SK-N-DZ (cell line): Measurements from ENCODE around the gene CACNG8.
A peak's percentile ranks its signal among the peaks of the same experiment; 100 is the strongest.

Source experiments
- DNase-seq: peaks from one replicate; pipeline ENCODE4 v3.0.0-alpha.2; 2015; ENCODE audit warnings: low spot score

Gene CACNG8

DNA sequence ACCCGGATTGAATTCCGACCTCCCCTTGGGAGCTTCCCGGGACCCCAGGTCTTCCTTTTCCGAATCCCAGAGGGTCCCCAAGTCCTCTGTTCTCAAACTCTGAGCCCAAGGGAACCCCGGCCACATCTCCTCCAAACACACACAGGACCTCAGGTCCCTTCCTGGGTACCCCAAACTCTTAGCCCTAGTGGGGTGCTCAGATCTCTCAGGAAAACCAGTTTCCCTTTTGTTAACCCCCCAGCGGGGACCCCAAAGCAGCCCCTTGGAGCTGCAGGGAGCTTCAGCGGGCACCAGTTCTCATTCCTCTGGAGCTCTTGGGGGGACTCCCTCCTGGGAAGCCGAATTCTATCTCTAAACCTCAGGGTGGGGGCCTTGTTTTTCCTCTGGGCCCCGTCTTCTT, 29.5 kb downstream of the CACNG8 start:
- DNase-seq, result no peak

- DNase-seq, result no peak
Measured at GRCh38 chr19:53992815-53993214, 30.1 kb downstream of the CACNG8 start.

- DNase-seq, result no peak
Measured at GRCh38 chr19:53993448-53993847, 30.7 kb downstream of the CACNG8 start.

GRCh38 chr19:53994811-53995210, 32.1 kb downstream of the CACNG8 start:
- DNase-seq, result no peak

GRCh38 chr19:53998223-53998622, 35.5 kb downstream of the CACNG8 start:
- no peak for DNase-seq

DNA sequence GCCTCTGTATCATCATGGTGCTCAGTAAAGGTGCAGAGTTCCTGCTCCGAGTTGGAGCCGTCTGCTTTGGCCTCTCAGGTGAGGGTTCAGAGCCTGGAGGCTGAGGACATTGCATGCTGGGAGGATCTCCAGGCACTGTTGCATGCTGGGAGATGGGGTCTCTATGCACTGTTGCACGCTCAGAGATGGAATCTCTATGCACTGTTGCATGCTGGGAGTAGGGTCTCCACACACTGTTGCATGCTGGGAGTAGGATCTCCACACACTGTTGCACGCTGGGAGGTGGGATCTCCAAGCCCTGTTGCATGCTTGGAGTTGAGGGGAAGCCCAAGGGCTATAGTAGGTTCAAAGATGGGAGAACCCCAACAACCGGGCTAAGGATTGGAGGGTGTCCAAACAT, 37.0 kb downstream of the CACNG8 start:
- no peak for DNase-seq

DNA sequence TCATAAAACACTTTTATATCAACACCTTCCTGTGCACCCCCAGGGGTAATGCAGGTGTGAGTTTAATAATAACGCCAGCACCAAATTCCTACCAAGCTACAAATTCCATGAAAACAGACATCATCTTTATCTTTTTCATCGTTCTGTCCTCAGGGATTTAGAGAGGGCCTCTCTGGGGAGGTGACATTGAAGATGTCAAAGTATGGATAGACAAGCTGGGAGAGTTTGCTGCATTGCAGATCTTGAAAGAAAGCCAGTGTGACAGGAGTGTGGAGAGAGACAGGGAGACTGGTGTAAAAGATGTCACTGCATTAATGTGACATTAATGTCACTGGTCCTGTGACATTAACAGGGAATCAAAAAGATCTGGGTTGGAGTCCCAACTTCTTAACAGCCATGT, 38.8 kb downstream of the CACNG8 start:
- DNase-seq, result no peak

- DNase-seq, result no peak
Measured at GRCh38 chr19:54002495-54003315, 40.0 kb downstream of the CACNG8 start.

- no peak for DNase-seq
Measured at GRCh38 chr19:54009440-54009839, 46.7 kb downstream of the CACNG8 start.

DNA sequence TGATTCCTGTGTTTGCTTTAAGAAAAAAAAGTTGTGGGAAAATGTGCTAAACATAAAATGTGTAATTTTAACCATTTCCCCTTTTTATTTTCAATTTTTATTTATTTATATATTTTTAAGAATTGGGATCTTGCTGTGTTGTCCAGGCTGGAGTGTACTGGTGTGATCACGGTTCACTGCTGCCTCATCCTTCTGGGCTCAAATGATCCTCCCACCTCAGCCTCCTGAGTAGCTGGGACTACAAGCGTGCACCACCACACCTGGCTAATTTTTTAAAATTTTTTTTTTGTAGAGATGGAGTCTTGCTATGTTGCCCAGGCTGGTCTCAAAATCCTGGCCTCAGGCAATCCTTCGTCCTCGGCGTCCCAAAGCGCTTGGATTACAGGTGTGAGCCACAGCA, 47.7 kb downstream of the CACNG8 start:
- no peak for DNase-seq

DNA sequence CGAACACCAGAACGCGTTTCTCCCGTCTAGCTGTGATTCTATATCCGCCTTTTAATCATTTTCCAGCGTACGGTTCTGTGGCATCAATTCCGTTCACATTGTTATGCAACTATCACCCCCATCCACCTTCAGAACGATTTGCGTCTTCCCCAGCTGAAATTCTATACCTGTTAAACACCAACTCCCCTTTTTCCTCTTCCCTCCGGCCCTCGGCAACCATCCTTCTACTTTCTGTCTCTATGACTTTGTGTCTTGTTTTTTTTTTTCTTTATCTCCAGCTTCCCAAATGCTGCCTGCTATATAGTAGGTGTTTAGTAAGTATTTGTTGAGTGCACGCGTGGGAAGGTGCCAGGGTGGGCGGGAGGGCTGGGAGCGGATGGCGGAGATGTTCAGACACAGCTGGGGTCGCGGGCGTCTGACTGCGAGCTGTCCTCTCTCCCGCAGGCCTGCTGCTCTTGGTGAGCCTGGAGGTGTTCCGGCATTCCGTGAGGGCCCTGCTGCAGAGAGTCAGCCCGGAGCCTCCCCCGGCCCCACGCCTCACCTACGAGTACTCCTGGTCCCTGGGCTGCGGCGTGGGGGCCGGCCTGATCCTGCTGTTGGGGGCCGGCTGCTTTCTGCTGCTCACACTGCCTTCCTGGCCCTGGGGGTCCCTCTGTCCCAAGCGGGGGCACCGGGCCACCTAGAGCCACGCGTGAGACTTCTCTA, 48.9 kb downstream of the CACNG8 start:
- no peak for DNase-seq

DNA sequence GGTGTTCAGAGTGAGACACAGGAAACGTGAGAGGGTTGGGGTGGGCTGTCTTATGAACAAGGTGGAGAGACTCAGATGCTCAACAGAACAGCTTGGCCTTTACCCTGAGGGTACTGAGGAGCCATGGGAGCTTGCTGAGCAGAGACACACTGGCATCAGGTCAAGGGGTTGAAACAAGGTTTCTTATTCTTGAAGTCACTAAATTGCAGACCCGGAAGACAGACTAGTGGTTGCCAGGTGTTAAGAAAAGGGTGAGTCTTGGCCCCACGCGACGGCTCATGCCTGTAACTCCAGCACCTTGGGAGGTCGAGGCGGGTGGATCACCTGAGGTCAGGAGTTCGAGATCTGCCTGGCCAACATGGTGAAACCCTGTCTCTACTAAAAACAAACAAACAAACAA, 51.1 kb downstream of the CACNG8 start:
- no peak for DNase-seq

- DNase-seq, result no peak
Measured at GRCh38 chr19:54014920-54015560, 52.3 kb downstream of the CACNG8 start.

GRCh38 chr19:54017261-54017660, 54.5 kb downstream of the CACNG8 start:
- no peak for DNase-seq

- DNase-seq, result no peak
Measured at GRCh38 chr19:54021363-54021762, 58.6 kb downstream of the CACNG8 start.

DNA sequence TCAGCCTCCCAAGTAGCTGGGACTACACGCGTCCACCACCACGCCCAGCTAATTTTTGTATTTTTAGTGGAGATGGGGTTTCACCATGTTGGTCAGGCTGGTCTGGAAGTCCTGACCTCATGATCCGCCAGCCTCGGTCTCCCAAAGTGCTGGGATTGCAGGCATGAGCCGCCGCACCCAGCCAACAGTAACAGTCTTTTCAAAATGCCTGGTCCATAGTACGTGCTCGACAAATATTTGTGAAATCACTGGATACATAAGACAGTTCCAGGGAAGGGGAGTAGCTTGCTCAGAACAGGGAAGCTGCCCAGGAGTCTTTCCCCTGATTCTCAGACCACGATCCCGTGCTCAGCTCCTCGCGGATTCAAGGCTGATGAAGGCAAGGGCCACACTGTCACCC, 59.2 kb downstream of the CACNG8 start:
- no peak for DNase-seq

GRCh38 chr19:54023191-54023590, 60.5 kb downstream of the CACNG8 start:
- DNase-seq, result no peak

- DNase-seq, result no peak
Measured at GRCh38 chr19:54024660-54025059, 61.9 kb downstream of the CACNG8 start.

- DNase-seq, result no peak
Measured at GRCh38 chr19:54026656-54027055, 63.9 kb downstream of the CACNG8 start.

- DNase-seq, result no peak
Measured at GRCh38 chr19:54029301-54029700, 66.6 kb downstream of the CACNG8 start.

GRCh38 chr19:54029930-54030490, 67.3 kb downstream of the CACNG8 start:
- peak; percentile 50 for DNase-seq

GRCh38 chr19:54030895-54031586, 68.3 kb downstream of the CACNG8 start:
- DNase-seq, result no peak
